B cell (primary cell): ENCODE results near the gene SPCS2. TPM values are rescaled to one million over a fixed set of nuclear protein-coding genes. Genes with fewer than 3 reads are reported as not detected.

Experiments
- ATAC-seq: fragments of 200-7000 bp; cut with Tn5 transposase; one replicate; pipeline ENCODE4 v1.10.0; 2021; ENCODE audit warnings: low read depth, mild to moderate bottlenecking, moderate number of reproducible peaks, moderate library complexity
- CTCF ChIA-PET: fragments of 350-600 bp; sonication (Branson Sonifier 250); formaldehyde crosslinking; loops from one replicate; lab custom pipeline; 2021; ENCODE audit warnings: antibody characterized with exemption, inconsistent platforms; lab: Charles Lee
- POLR2A ChIA-PET: fragments of 350-600 bp; sonication (Branson Sonifier 250); formaldehyde crosslinking; loops from one replicate; lab custom pipeline; 2021; ENCODE audit warnings: antibody characterized with exemption; lab: Charles Lee
- DNase-seq: peaks from one replicate; pipeline ENCODE4 v3.0.0; 2013
- H2AFZ ChIP-seq: 2 replicates; pipeline ENCODE4 v1.6.1; 2012; ENCODE audit warnings: mild to moderate bottlenecking, low read depth, low read length; ENCODE audit not compliant: insufficient read depth, poor library complexity, severe bottlenecking
- H3K27ac ChIP-seq, 2 donors: 1 replicate in 1 of 2; 2 replicates in 1 of 2; pipeline ENCODE4 v1.5.1; 2012 to 2013; ENCODE audit warnings: low read length in 2 of 2, mild to moderate bottlenecking in 2 of 2, moderate library complexity in 1 of 2
- H3K27me3 ChIP-seq, 4 experiments: fragments of 200-600 bp in 1 of 4; sonication (generic) in 1 of 4; replicated peaks in 1 of 4; 1 replicate in 2 of 4; 2 replicates in 2 of 4; pipeline versions ENCODE4 v1.6.1 to v1.7.0; 2013 to 2016; ENCODE audit warnings: low read length in 3 of 4, mild to moderate bottlenecking in 2 of 4, mixed read lengths in 1 of 4, moderate library complexity in 1 of 4; ENCODE audit not compliant: insufficient read depth in 4 of 4, control insufficient read depth in 3 of 4; ENCODE audit errors: control extremely low read depth in 1 of 4
- H3K36me3 ChIP-seq, 2 experiments: replicated peaks in 1 of 2; 1 replicate in 1 of 2; 2 replicates in 1 of 2; pipeline versions ENCODE4 v1.6.1 to v1.7.1; 2013; ENCODE audit warnings: low read length in 1 of 2; ENCODE audit not compliant: insufficient read depth in 2 of 2, control insufficient read depth in 1 of 2; ENCODE audit errors: control extremely low read depth in 1 of 2, extremely low read depth in 1 of 2
- H3K4me1 ChIP-seq, 2 donors: fragments of 200-600 bp in 1 of 2; sonication (generic) in 1 of 2; 1 replicate in 1 of 2; 2 replicates in 1 of 2; pipeline versions ENCODE4 v1.5.1 to v1.6.1; 2013 to 2017; ENCODE audit warnings: low read length in 2 of 2; ENCODE audit not compliant: control insufficient read depth in 2 of 2, insufficient read depth in 2 of 2
- H3K4me2 ChIP-seq: replicated peaks from 2 replicates; pipeline ENCODE3; 2012; ENCODE audit warnings: mild to moderate bottlenecking, low read depth, low read length; ENCODE audit not compliant: poor library complexity, severe bottlenecking
- H3K4me3 ChIP-seq, 5 experiments: fragments of 200-600 bp in 1 of 5; sonication (generic) in 1 of 5; 1 replicate in 3 of 5; 2 replicates in 2 of 5; pipeline versions ENCODE4 v1.5.1 to v1.7.0; 2011 to 2016; ENCODE audit warnings: low read length in 4 of 5, mild to moderate bottlenecking in 4 of 5, low read depth in 2 of 5, control low read depth in 1 of 5, moderate library complexity in 1 of 5; ENCODE audit not compliant: insufficient read depth in 1 of 5; ENCODE audit errors: control extremely low read depth in 1 of 5, extremely low read depth in 1 of 5
- H3K79me2 ChIP-seq: fragments of 200-600 bp; sonication (generic); one replicate; pipeline ENCODE4 v1.6.0; 2016; ENCODE audit warnings: low read length; ENCODE audit not compliant: control insufficient read depth, insufficient read depth
- H3K9ac ChIP-seq: fragments of 200-600 bp; sonication (generic); 2 replicates; pipeline ENCODE4 v1.6.1; 2017; ENCODE audit warnings: mild to moderate bottlenecking, low read length, moderate library complexity
- H3K9me3 ChIP-seq, 3 donors: one replicate each; pipeline versions ENCODE4 v1.6.1 to v1.7.1; 2013; ENCODE audit warnings: low read length in 2 of 3; ENCODE audit not compliant: control insufficient read depth in 2 of 3, insufficient read depth in 1 of 3; ENCODE audit errors: control extremely low read depth in 1 of 3
- H4K20me1 ChIP-seq: 2 replicates; pipeline ENCODE4 v1.6.0; 2012; ENCODE audit warnings: mild to moderate bottlenecking, low read length; ENCODE audit not compliant: insufficient read depth, control insufficient read depth, poor library complexity, severe bottlenecking
- H3K27ac Mint-ChIP-seq: one replicate; pipeline ENCODE4 v1.8.0; 2021; ENCODE audit warnings: mixed read lengths
- H3K27me3 Mint-ChIP-seq: one replicate; pipeline ENCODE4 v1.8.0; 2021; ENCODE audit warnings: mixed read lengths
- H3K4me1 Mint-ChIP-seq: one replicate; pipeline ENCODE4 v1.8.0; 2021; ENCODE audit warnings: mixed read lengths
- H3K4me3 Mint-ChIP-seq: one replicate; pipeline ENCODE4 v1.8.0; 2021; ENCODE audit warnings: mixed read lengths
- H3K9me3 Mint-ChIP-seq: one replicate; pipeline ENCODE4 v1.8.0; 2022; ENCODE audit warnings: mixed read lengths; ENCODE audit not compliant: insufficient read depth
- EZH2 ChIP-seq: IDR thresholded peaks from 2 replicates; pipeline ENCODE4 v1.6.1; 2012; ENCODE audit warnings: borderline replicate concordance, low read depth, mild to moderate bottlenecking, moderate library complexity, low read length; ENCODE audit not compliant: insufficient read depth, poor library complexity, severe bottlenecking
- WGBS: methylation state at CpG from one replicate; pipeline ENCODE4 v1.1.5; 2013; ENCODE audit warnings: missing lambda C conversion rate; ENCODE audit not compliant: insufficient coverage; 5-methylcytosine and 5-hydroxymethylcytosine counted together
- intact Hi-C: fragments of 100-400 bp; cut with micrococcal nuclease; formaldehyde crosslinking; loops from one replicate; pipeline ENCODE4 v1.10.0; 2022
- polyA plus RNA-seq: library from polyadenylated mRNA; depleted of rRNA; stranded (reverse); fragments of >200 nt; gene quantifications from 2 replicates; pipeline ENCODE4 v1.2.3, GENCODE V29; 2012
- small RNA-seq: library from RNA; depleted of rRNA; stranded (forward); fragments of <200 nt; gene quantifications from one replicate; pipeline ENCODE3, GENCODE V24; 2012; ENCODE audit warnings: low replicate concordance, low read depth; ENCODE audit not compliant: insufficient read length
- total RNA-seq, 2 donors: library from RNA; stranded (reverse); fragments of 120-200 nt in 1 of 2; gene quantifications; 1 replicate in 1 of 2; 2 replicates in 1 of 2; pipeline versions ENCODE4 v1.2.3 to v1.2.4, GENCODE V29; 2013 to 2022
- TF ChIP-seq, protein P1 (sequence below): fragments of 200-600 bp; IDR thresholded peaks from one replicate; pipeline ENCODE4 v1.8.0; 2022; ENCODE audit warnings: antibody characterized with exemption, mild to moderate bottlenecking

The SPCS2 gene
- total and polyA plus RNA-seq, 2 donors (not counting 1 experiment from before 2014, with no cell fraction given): 17.8 to 98.5 TPM

DNA sequence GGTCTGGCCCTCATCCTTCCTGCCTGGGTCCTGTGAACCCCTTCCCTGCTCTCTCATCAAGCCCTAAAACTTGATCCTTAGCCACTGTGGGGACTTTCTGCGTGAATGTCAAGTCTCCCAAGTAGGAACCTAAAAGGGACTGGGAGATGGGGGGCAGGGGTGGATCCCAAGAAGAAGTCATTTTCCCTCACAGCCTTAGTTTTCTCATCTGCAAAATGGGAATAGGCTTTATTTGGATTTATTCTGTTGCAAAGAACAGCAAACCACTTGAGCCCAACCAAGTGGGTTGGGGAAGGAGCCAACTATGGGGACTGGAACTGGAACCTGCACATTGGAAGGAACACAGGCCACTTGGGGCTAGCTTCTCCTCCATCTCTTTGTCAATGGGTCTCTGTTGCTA is 76.5 kb downstream of the SPCS2 start:
- ATAC-seq: no peak
- H3K27ac ChIP-seq: no peak overlapping the region
- Mint-ChIP-seq H3K9me3 (no peaks in the 10 kb centered on the region), H3K27me3 (no peaks in the 10 kb centered on the region), H3K4me3 (no peak overlapping the region), H3K27ac (no peak overlapping the region), H3K4me1 (no peaks in the 10 kb centered on the region)
- POLR2A ChIA-PET: interaction anchor here (0.6 kb wide), 1 partner anchor 1108 kb away, joined by 3 read pairs; no protein-coding TSS in a partner anchor
- no peak overlapping the region for H2AFZ ChIP-seq
- H3K9me3 ChIP-seq: no peaks in the 10 kb centered on the region
- no peaks in the 10 kb centered on the region for H3K4me1 ChIP-seq
- no peak overlapping the region for H3K9ac ChIP-seq
- no peak overlapping the region for H3K4me2 ChIP-seq
- no peaks in the 10 kb centered on the region for H4K20me1 ChIP-seq
- H3K4me3 ChIP-seq: no peak overlapping the region
- CTCF ChIA-PET: interaction anchor here (0.9 to 17.2 kb wide), 6 partner anchors 9 to 223 kb away, joined by 3 to 235 read pairs (median 5); no protein-coding TSS in a partner anchor
- H3K79me2 ChIP-seq: no peaks in the 10 kb centered on the region
- H3K36me3 ChIP-seq: no peaks in the 10 kb centered on the region
- DNase-seq: no peak
- no peaks in the 10 kb centered on the region for H3K27me3 ChIP-seq
- intact Hi-C loops: no loop called here
- no CpG with 5 or more reads among the region's 1 CpG for WGBS
- no peak for TF ChIP-seq EZH2
- TF ChIP-seq, protein P1, sequence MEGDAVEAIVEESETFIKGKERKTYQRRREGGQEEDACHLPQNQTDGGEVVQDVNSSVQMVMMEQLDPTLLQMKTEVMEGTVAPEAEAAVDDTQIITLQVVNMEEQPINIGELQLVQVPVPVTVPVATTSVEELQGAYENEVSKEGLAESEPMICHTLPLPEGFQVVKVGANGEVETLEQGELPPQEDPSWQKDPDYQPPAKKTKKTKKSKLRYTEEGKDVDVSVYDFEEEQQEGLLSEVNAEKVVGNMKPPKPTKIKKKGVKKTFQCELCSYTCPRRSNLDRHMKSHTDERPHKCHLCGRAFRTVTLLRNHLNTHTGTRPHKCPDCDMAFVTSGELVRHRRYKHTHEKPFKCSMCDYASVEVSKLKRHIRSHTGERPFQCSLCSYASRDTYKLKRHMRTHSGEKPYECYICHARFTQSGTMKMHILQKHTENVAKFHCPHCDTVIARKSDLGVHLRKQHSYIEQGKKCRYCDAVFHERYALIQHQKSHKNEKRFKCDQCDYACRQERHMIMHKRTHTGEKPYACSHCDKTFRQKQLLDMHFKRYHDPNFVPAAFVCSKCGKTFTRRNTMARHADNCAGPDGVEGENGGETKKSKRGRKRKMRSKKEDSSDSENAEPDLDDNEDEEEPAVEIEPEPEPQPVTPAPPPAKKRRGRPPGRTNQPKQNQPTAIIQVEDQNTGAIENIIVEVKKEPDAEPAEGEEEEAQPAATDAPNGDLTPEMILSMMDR: no peak

DNA sequence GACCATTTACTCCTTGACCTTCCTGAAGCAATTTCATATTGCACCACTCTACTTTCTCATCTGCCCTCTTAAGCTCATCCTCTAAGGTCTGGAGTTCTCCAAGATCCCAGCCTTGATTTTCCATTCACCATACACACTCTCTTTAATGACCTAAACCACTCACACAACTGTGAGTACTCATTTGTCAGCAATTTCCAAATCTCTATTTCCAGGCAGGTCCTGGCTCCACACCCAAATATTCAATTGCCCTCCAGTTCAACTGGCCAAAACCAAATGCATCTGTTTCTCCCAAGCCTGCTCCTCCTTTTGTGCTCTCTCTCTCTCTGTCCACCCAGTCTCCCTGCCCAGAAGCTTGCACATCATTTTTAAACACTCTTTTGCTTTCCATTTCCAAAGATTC is 79.3 kb downstream of the SPCS2 start:
- TF ChIP-seq EZH2: no peak
- TF ChIP-seq, protein P1: no peak
- no peaks in the 10 kb centered on the region for H3K27me3 ChIP-seq
- no peaks in the 10 kb centered on the region for H3K4me1 ChIP-seq
- H3K9me3 ChIP-seq: no peaks in the 10 kb centered on the region
- Mint-ChIP-seq H3K4me3 (no peak overlapping the region), H3K27me3 (no peaks in the 10 kb centered on the region), H3K4me1 (no peaks in the 10 kb centered on the region), H3K27ac (no peak overlapping the region), H3K9me3 (no peaks in the 10 kb centered on the region)
- ATAC-seq (no peak), DNase-seq (no peak)
- no peak overlapping the region for H2AFZ ChIP-seq
- ChIA-PET CTCF (interaction anchor here (2.1 to 17.2 kb wide), 2 partner anchors 17 to 102 kb away, joined by 7 to 235 read pairs; no protein-coding TSS in a partner anchor), POLR2A (no interaction called here)
- no peak overlapping the region for H3K4me2 ChIP-seq
- H4K20me1 ChIP-seq: no peaks in the 10 kb centered on the region
- H3K79me2 ChIP-seq: no peaks in the 10 kb centered on the region
- no peak overlapping the region for H3K9ac ChIP-seq
- no peaks in the 10 kb centered on the region for H3K36me3 ChIP-seq
- H3K27ac ChIP-seq: no peak overlapping the region
- no peak overlapping the region for H3K4me3 ChIP-seq
- intact Hi-C loops: no loop called here

Small RNA genes within 50 kb of the gene (small RNA-seq; reads per million reads assigned to genes)
- gene RNU6-216P: not detected

Other genes with a start within 250 kb of the SPCS2 start
- not detected in 2 replicates for gene CHRDL2, start 217.8 kb upstream of the SPCS2 start, total RNA-seq
- 0.24 TPM in 1 of 2 replicates, not detected in the other for gene CHRDL2, start 217.8 kb upstream of the SPCS2 start, polyA plus RNA-seq
- 27.3 and 28.4 TPM in 2 replicates for gene RNF169, start 200.4 kb upstream of the SPCS2 start, total RNA-seq
- gene RNF169, start 200.4 kb upstream of the SPCS2 start, polyA plus RNA-seq: 6.7 and 8.9 TPM in 2 replicates
- 80.8 and 81.9 TPM in 2 replicates for gene XRRA1, start 175 bp upstream of the SPCS2 start, total RNA-seq
- 6.9 and 9.3 TPM in 2 replicates for gene XRRA1, start 175 bp upstream of the SPCS2 start, polyA plus RNA-seq
- gene NEU3, start 39.7 kb downstream of the SPCS2 start, total RNA-seq: 15.2 and 17.0 TPM in 2 replicates
- 13.0 and 17.4 TPM in 2 replicates for gene NEU3, start 39.7 kb downstream of the SPCS2 start, polyA plus RNA-seq
- not detected in 2 replicates for gene OR2AT4, start 147.6 kb downstream of the SPCS2 start, total RNA-seq
- not detected in 2 replicates for gene OR2AT4, start 147.6 kb downstream of the SPCS2 start, polyA plus RNA-seq
- 1.2 and 1.3 TPM in 2 replicates for gene SLCO2B1, start 201.8 kb downstream of the SPCS2 start, total RNA-seq
- not detected in 2 replicates for gene SLCO2B1, start 201.8 kb downstream of the SPCS2 start, polyA plus RNA-seq